Anterior cingulate cortex (tissue), 58 donors: ENCODE results near the gene TBCEL.

Source experiments
- DNase-seq, 58 donors: peaks; one replicate each; lab custom pipeline; 2025; lab: John Stamatoyannopoulos, UW

Gene TBCEL

DNA sequence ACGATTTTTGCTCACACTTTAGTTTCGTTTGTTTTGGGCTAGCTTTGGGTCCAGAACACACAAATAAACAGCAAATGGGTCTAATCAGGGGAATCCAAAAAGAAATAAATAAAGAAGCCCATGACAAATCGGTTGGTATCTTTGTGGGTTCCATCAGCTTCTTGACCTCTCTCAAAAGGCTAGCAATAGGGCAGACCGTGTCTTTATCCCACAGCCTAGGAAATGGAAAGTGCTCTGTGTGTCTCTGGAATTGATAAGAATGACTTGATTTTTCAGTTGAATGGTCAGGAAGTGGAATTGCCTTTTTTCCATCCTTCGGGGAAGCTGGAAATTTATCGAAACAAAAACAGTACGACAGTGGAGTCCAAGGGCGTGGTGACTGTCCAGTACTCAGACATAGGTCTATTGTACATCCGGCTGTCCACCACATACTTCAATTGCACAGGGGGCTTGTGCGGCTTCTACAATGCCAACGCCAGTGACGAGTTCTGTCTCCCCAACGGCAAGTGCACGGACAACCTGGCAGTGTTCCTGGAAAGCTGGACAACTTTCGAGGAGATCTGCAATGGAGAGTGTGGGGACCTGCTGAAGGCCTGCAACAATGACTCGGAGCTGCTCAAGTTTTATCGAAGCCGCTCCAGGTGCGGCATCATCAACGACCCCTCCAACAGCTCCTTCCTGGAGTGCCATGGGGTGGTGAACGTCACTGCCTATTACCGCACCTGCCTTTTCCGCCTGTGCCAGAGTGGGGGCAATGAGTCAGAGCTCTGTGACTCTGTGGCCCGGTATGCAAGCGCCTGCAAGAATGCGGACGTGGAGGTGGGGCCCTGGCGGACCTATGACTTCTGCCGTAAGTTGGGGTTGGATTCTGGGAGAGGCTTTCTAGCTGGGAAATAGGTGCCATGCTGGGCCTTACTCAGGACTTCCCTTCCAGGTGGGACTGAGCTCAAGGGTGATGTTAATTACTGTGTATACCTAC, 105.7 kb downstream of the TBCEL start:
- DNase-seq = no peak

DNA sequence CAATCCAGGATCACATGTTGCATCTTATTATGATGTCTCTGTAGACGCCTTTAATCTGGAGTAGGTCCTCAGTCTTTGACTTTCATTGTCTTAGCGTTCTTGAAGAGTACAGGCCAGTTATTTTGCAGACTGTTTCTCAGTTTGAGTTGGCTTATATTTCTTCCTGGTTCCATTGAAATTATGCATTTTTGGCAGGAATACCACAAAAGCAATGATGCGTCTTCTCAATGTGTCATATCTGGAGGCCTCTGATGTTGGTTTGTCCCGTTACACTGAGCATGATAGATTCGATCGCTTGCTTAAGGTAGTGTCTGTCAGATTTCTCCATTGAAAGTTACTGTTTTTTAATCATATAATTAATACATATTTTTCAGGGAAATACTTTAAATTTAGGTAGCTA, 107.8 kb downstream of the TBCEL start:
- no peak for DNase-seq

DNA sequence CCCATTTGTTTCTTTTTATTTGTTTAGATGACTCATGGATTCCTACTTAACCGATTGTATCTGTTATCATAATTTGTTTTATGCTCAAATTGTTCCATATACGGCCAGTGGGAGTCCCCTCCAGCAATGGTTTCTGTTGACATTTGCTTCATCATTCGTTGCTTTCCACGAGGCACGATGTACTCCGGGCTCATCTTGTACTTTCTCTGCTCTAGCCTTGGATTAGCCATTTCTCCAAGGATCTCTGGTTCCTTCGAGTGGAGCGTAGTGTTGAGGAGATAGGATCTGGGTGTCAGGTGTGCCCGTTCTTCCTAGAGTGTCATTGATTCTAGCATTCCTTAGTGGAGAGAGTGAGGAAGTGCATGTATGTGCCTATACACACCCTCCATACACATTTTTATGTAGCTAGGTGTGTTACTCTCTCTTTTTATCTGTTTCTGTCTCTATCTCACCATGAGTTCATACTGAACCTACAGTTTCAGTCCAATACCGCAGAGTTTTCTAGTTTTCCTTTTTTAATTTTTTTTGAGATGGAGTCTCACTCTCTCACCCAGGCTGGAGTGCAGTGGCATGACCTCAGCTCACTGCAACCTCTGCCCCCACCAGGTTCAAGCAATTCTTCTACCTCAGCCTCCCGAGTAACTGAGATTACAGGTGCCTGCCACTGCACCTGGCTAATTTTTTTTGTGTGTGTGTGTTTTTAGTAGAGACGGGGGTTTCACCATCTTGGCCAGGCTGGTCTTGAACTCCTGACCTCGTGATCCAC, 108.5 kb downstream of the TBCEL start:
- DNase-seq = no peak

DNA sequence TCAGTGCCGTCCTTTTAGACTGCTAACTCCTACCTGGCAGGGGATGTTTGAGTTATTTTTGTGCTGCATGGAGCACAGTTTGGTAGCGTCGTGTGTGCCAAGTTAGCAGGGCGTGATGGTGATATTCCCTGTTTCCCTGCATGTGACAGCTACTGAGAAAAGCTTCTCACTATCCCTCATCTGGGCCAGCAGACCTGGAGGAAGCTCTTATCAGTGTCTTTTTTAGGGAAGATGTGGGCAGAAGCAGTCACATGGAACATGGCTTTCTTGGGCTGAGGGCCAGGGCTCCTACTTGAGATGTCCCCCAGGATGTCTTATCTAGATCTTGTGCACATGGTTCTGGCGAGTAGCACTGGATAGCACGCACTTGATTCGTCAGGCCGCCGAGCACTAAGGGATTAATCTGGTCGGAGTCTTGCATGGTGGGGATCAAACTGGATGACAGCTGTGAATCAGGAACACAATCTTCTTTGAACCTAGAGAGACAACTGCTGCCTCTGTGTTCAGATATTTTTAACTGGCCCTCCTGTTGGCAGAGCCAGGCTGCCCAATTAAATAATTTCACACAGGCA, 110.9 kb downstream of the TBCEL start:
- DNase-seq = peak in 22 of 58 donors; percentile 4 to 70 (median 23)

DNA sequence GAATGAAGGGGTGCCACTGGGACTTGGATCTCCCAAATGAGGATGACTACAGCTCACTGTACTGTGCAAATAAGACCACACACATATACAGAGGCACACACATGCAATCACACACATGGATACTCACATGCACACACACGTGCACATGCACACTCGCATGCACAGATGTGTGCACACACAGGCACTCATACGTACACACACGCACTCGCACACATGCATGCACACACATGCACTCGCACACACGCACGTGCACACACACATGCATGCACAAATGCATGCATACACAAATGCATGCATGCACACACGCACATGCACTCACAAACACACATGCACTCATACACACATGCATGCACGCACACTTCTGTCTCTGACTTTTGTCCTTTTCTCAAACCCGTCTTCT, 113.1 kb downstream of the TBCEL start:
- no peak for DNase-seq

DNA sequence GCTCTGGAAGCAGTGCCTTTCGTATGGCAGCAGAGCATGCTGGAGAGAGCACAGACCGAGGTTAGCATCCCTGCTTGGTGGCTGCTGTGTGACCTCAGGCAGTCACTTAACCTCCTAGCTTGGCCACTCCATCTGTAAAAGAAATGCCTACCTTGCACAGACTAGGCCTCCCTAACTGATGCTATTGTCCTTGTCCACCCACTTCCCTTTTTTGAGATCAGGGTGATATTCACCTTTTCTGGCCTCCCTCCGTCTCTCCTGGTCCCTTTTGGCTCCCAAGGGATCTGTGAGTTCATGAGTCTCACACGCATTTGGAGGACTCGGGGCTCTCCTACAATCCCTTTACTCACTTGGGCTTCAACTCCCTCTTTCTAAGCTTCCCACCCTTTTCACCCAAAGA, 114.4 kb downstream of the TBCEL start:
- DNase-seq = no peak

DNA sequence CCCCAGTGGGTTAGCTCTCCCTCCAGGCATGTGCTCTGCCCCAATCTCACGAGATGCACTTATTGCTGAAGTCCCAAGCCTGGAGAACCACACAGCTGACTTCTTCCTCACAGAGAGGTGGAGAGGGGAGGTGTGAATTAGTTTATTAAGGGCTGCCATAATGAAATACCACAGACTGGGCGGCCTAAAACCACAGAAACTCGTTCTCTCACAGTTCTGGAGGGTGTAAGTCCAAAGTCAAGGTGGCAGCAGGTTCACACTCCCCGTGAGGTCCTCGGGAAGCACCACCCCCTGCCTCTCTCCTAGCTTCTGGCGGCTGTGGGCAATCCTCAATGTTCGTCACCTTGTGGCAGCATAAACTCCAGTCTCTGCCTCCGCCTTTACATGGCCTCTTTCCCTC, 116.5 kb downstream of the TBCEL start:
- no peak for DNase-seq
